ENCODE data around the gene ATP5PB. TPM values are rescaled to one million over a fixed set of nuclear protein-coding genes. Genes with fewer than 3 reads are reported as not detected.

Gene ATP5PB
- total RNA-seq, 1 experiment from 2014 or later: 194 TPM

- no peaks in the 10 kb centered on the region for H3K36me3 ChIP-seq (ENCODE audit: control insufficient read depth, insufficient read depth, low read length)
- H3K4me1 Mint-ChIP-seq (ENCODE audit: low read depth, unreplicated experiment): peaks cover 30% of the 10 kb centered on the region
- no peaks in the 10 kb centered on the region for H3K9me3 Mint-ChIP-seq (ENCODE audit: unreplicated experiment)
- CTCF ChIA-PET: no interaction called here
- H3K27me3 Mint-ChIP-seq (ENCODE audit: insufficient read depth, unreplicated experiment): no peaks in the 10 kb centered on the region
- no peaks in the 10 kb centered on the region for H3K36me3 Mint-ChIP-seq (ENCODE audit: insufficient read depth, unreplicated experiment)
- no TSS peak for BruUV-seq (replicated peaks)
- TF ChIP-seq CTCF (IDR thresholded peaks at IDR 0.05; ENCODE audit: insufficient read depth in 1 of 2, low read depth in 1 of 2, low read length in 1 of 2, severe bottlenecking in 1 of 2, unreplicated experiment in 1 of 2): no peak
- POLR2A ChIA-PET: no interaction called here
- H3K4me3 Mint-ChIP-seq (ENCODE audit: unreplicated experiment): no peak overlapping the region
- H3K27me3 ChIP-seq (replicated peaks; ENCODE audit: control insufficient read depth, insufficient read depth, low read length): no peaks in the 10 kb centered on the region
- intact Hi-C loops (cut with micrococcal nuclease; ENCODE audit: unreplicated experiment): no loop called here
- H3K4me3 ChIP-seq (ENCODE audit: low read depth, low read length): no peak overlapping the region
- H3K9me3 ChIP-seq: no peaks in the 10 kb centered on the region
- no peak overlapping the region for H3K27ac Mint-ChIP-seq (ENCODE audit: unreplicated experiment)
- no peak for DNase-seq
- H3K4me1 ChIP-seq: peaks cover 11% of the 10 kb centered on the region; the same call in 1 of the 2 replicates
Observed at GRCh38 chr1:111420377-111420776, 28.9 kb upstream of the ATP5PB start.

GRCh38 chr1:111422546-111423391 is 26.5 kb upstream of the ATP5PB start:
- Mint-ChIP-seq H3K9me3 (ENCODE audit: unreplicated experiment) (no peaks in the 10 kb centered on the region), H3K27me3 (ENCODE audit: insufficient read depth, unreplicated experiment) (no peaks in the 10 kb centered on the region), H3K36me3 (ENCODE audit: insufficient read depth, unreplicated experiment) (no peaks in the 10 kb centered on the region), H3K4me1 (ENCODE audit: low read depth, unreplicated experiment) (peaks cover 24% of the 10 kb centered on the region), H3K4me3 (ENCODE audit: unreplicated experiment) (no peak overlapping the region), H3K27ac (ENCODE audit: unreplicated experiment) (no peak overlapping the region)
- Histone ChIP-seq H3K36me3 (ENCODE audit: control insufficient read depth, insufficient read depth, low read length) (no peaks in the 10 kb centered on the region), H3K4me1 (peaks cover 5% of the 10 kb centered on the region; the same call in 1 of the 2 replicates), H3K9me3 (no peaks in the 10 kb centered on the region), H3K4me3 (ENCODE audit: low read depth, low read length) (no peak overlapping the region), H3K27me3 (replicated peaks; ENCODE audit: control insufficient read depth, insufficient read depth, low read length) (no peaks in the 10 kb centered on the region)
- ChIA-PET CTCF (interaction anchor here (0.6 to 1.0 kb wide), 4 partner anchors 21 to 220 kb away, joined by 3 to 10 read pairs (median 3); no protein-coding TSS in a partner anchor), POLR2A (interaction anchor here (0.6 kb wide), 1 partner anchor 11 kb away, joined by 3 read pairs; no protein-coding TSS in a partner anchor)
- no peak for TF ChIP-seq CTCF (IDR thresholded peaks at IDR 0.05; ENCODE audit: insufficient read depth in 1 of 2, low read depth in 1 of 2, low read length in 1 of 2, severe bottlenecking in 1 of 2, unreplicated experiment in 1 of 2)
- BruUV-seq (replicated peaks): no TSS peak
- DNase-seq: peak in 1 of 2 experiments; percentile 25
- intact Hi-C loops (cut with micrococcal nuclease; ENCODE audit: unreplicated experiment): no loop called here

DNA sequence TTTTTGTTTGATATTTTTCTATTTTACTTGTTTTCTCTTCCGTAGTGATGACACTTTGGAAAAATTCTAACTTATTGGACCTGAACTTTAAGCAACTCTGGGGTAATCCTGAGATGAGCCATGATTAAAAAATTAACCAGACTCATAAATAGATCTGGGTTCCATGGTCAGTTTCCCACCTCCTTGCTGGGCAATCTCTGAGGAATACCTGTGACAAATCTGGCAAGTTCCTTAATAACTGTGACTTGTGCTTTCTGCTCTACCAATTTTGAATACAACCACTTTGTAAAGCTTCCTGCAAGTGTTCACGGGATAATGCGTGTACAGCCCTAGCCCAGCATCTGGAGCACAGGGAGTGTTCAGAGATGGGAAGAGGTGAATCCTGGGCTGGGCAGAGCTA is 25.0 kb upstream of the ATP5PB start:
- Mint-ChIP-seq H3K4me3 (ENCODE audit: unreplicated experiment) (no peak overlapping the region), H3K4me1 (ENCODE audit: low read depth, unreplicated experiment) (peaks cover 9% of the 10 kb centered on the region), H3K27me3 (ENCODE audit: insufficient read depth, unreplicated experiment) (no peaks in the 10 kb centered on the region), H3K9me3 (ENCODE audit: unreplicated experiment) (no peaks in the 10 kb centered on the region), H3K36me3 (ENCODE audit: insufficient read depth, unreplicated experiment) (no peaks in the 10 kb centered on the region), H3K27ac (ENCODE audit: unreplicated experiment) (no peak overlapping the region)
- CTCF ChIA-PET: no interaction called here
- no peaks in the 10 kb centered on the region for H3K36me3 ChIP-seq (ENCODE audit: control insufficient read depth, insufficient read depth, low read length)
- intact Hi-C loops (cut with micrococcal nuclease; ENCODE audit: unreplicated experiment): no loop called here
- DNase-seq: no peak
- BruUV-seq (replicated peaks): no TSS peak
- no peaks in the 10 kb centered on the region for H3K9me3 ChIP-seq
- no peak overlapping the region for H3K4me3 ChIP-seq (ENCODE audit: low read depth, low read length)
- H3K4me1 ChIP-seq: no peaks in the 10 kb centered on the region
- H3K27me3 ChIP-seq (replicated peaks; ENCODE audit: control insufficient read depth, insufficient read depth, low read length): no peaks in the 10 kb centered on the region
- TF ChIP-seq CTCF (IDR thresholded peaks at IDR 0.05; ENCODE audit: insufficient read depth in 1 of 2, low read depth in 1 of 2, low read length in 1 of 2, severe bottlenecking in 1 of 2, unreplicated experiment in 1 of 2): no peak
- POLR2A ChIA-PET: no interaction called here

Measured in Caco-2 (cell line).